SK-N-MC (cell line): Measurements from ENCODE around the gene PCBP3.

ENCODE experiments used
- DNase-seq: peaks from one replicate; pipeline ENCODE4 v3.0.0-alpha.2; 2011; ENCODE audit warnings: low read depth, low spot score
- H3K27ac ChIP-seq: fragments of 200-600 bp; sonication (generic); 2 replicates; pipeline ENCODE4 v1.5.1; 2016; ENCODE audit warnings: mixed run types
- H3K36me3 ChIP-seq: fragments of 200-600 bp; sonication (generic); 2 replicates; pipeline ENCODE4 v1.6.1; 2017; ENCODE audit warnings: antibody characterized with exemption, low read length, mixed read lengths; ENCODE audit not compliant: insufficient read depth
- H3K4me3 ChIP-seq: fragments of 200-600 bp; sonication (generic); 2 replicates; pipeline ENCODE4 v1.5.1; 2016
- H3K9ac ChIP-seq: fragments of 200-600 bp; sonication (generic); 2 replicates; pipeline ENCODE4 v1.8.0; 2017; ENCODE audit warnings: mixed run types, mixed read lengths; ENCODE audit not compliant: insufficient read length
- H3K9me3 ChIP-seq: fragments of 200-600 bp; sonication (generic); 2 replicates; pipeline ENCODE4 v1.6.1; 2017; ENCODE audit warnings: low read depth, mild to moderate bottlenecking, antibody characterized with exemption, low read length, moderate library complexity, mixed read lengths
- EZH2 ChIP-seq: fragments of 200-600 bp; sonication (generic); IDR thresholded peaks from one replicate; pipeline ENCODE4 v1.6.1; 2017; ENCODE audit warnings: antibody characterized with exemption
- FOXP2 ChIP-seq: optimal IDR thresholded peaks from 2 replicates; pipeline ENCODE3; 2011; ENCODE audit warnings: mild to moderate bottlenecking, moderate library complexity; ENCODE audit not compliant: insufficient read depth; ENCODE audit errors: extremely low read length, control extremely low read depth
- POLR2AphosphoS5 ChIP-seq: IDR thresholded peaks from 2 replicates; pipeline ENCODE4 v1.6.1; 2012; ENCODE audit warnings: mild to moderate bottlenecking, low read depth, low read length, borderline replicate concordance

PCBP3 gene

GRCh38 chr21:45965084-45965809 lies 321.7 kb downstream of the PCBP3 start:
- H3K4me3 ChIP-seq = no peak overlapping the region
- no peaks in the 10 kb centered on the region for H3K9me3 ChIP-seq
- H3K27ac ChIP-seq = no peak overlapping the region
- no peak overlapping the region for H3K9ac ChIP-seq
- DNase-seq = no peak
- H3K36me3 ChIP-seq = no peaks in the 10 kb centered on the region
- TF ChIP-seq POLR2AphosphoS5 = no peak
- TF ChIP-seq EZH2 = no peak
- no peak for TF ChIP-seq FOXP2

GRCh38 chr21:45966791-45967394 lies 323.4 kb downstream of the PCBP3 start:
- H3K36me3 ChIP-seq = no peaks in the 10 kb centered on the region
- no peaks in the 10 kb centered on the region for H3K9me3 ChIP-seq
- H3K9ac ChIP-seq = no peak overlapping the region
- no peak for DNase-seq
- no peak overlapping the region for H3K4me3 ChIP-seq
- no peak for TF ChIP-seq POLR2AphosphoS5
- no peak for TF ChIP-seq EZH2
- no peak for TF ChIP-seq FOXP2
- H3K27ac ChIP-seq = no peak overlapping the region

DNA sequence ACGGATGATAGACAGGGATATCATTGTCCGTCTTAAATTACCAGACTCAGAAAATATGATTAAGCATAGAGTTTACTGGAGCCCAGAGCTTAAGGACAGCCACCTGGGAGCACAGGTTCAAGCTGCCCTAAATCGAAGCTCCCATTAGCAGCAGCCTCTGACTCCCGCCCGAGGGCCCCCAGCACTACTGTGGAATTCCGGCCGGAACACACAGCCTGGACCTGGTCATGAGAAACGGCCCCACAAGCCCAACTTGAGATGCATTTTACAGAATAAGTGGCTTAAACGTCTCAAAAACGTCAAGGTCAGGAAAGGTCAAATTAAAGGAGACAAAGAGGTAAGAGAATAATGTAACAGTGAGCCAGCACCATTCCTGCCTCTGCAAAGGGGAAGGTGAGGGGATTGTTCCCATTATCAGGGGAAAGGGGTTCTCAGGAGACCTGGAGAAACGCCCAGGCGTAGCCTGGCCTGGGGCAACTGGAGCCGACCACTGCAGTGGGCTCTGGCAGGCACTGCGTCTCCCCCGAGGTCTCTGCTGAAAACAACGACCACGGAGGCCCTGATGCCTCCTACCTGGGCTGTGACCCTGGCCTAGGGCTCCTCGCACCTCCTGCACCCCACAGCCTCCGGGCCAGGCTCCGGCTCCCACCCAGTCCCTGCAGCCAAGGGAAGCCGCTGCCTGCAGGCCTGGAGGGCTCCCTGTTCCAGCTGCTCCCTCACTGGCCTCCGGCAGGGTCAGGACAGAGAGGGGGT lies 326.6 kb downstream of the PCBP3 start:
- no peak for DNase-seq
- Histone ChIP-seq H3K36me3 (no peaks in the 10 kb centered on the region), H3K9me3 (no peaks in the 10 kb centered on the region), H3K9ac (no peak overlapping the region), H3K4me3 (no peak overlapping the region), H3K27ac (no peak overlapping the region)
- no peak for TF ChIP-seq FOXP2
- no peak for TF ChIP-seq POLR2AphosphoS5
- TF ChIP-seq EZH2 = no peak

- no peak for TF ChIP-seq EZH2
- TF ChIP-seq POLR2AphosphoS5 = no peak
- TF ChIP-seq FOXP2 = no peak
- Histone ChIP-seq H3K9me3 (no peaks in the 10 kb centered on the region), H3K36me3 (no peaks in the 10 kb centered on the region), H3K4me3 (no peak overlapping the region; the same call in 1 of the 2 replicates), H3K9ac (no peak overlapping the region), H3K27ac (peak overlapping the region; percentile 55; the same call in 1 of the 2 replicates)
- no peak for DNase-seq
These were observed 327.4 kb downstream of the PCBP3 start for GRCh38 chr21:45970674-45971615.

DNA sequence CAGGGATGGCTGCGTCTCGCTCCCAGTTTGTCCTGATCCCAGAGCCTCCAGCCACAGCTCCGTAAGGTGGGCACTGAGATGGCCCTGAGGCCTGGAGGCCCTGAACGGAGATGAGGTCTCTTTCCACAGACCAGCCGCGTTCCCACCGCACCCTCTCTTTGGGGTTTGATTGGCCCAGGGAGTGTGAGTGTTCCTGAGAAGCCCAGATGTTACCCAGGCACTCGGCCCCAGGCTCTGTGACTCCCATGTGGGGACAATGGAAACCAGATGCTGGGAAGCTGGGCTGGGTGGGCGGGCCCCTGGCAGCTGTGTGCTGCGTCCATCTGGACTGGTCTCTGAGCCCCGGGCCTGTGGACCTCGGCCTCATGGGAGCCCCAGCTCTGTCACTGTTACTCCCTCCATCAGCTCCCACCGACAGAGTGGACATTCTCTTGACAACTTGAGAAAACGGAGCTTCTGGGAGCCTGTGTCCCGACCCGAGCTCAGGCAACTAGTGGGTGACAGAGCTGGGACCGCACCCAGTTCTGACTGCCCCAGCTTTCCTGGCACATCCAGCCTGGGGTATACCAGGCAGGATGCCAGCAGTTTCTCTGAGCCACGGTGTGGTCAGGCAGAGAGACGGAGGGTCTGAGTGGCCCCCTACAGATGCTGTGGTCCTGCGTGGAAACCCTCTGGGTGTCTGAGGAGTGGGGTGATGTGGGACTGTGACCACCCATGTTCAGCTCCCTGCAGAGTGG lies 328.3 kb downstream of the PCBP3 start:
- Histone ChIP-seq H3K9me3 (no peaks in the 10 kb centered on the region), H3K4me3 (peak overlapping the region; percentile 82), H3K9ac (peak overlapping the region; percentile 29), H3K27ac (peak overlapping the region; percentile 95), H3K36me3 (no peaks in the 10 kb centered on the region)
- TF ChIP-seq FOXP2 = no peak
- TF ChIP-seq POLR2AphosphoS5 = no peak
- TF ChIP-seq EZH2 = no peak
- no peak for DNase-seq

DNA sequence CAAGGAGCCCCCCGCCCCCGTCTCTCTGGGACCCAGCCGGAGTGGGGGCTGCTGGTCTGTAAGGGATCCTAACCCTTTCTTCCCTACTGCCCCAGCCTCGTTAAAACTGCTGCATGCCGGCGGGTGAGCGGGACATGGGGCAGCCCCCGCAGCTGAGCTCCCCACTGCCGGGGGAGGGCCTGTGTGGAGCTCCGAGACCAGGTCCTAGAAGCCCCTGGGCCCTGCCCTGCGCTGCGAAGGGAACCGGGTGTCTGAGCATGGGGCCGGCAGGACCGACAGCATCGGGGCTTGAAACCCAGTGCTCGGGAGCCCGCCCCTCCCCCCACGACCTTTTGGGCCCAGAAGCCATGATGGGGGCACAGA lies 328.8 kb downstream of the PCBP3 start:
- H3K9ac ChIP-seq = peak overlapping the region; percentile 29
- H3K36me3 ChIP-seq = no peaks in the 10 kb centered on the region
- H3K27ac ChIP-seq = peak overlapping the region; percentile 95
- peak overlapping the region; percentile 82 for H3K4me3 ChIP-seq
- TF ChIP-seq POLR2AphosphoS5 = no peak
- no peak for TF ChIP-seq FOXP2
- no peak for TF ChIP-seq EZH2
- no peak for DNase-seq
- H3K9me3 ChIP-seq = no peaks in the 10 kb centered on the region

- Histone ChIP-seq H3K27ac (peak overlapping the region; percentile 95), H3K4me3 (peak overlapping the region; percentile 82), H3K9ac (peak overlapping the region; percentile 77), H3K9me3 (no peaks in the 10 kb centered on the region), H3K36me3 (no peaks in the 10 kb centered on the region)
- TF ChIP-seq FOXP2 (no peak), EZH2 (no peak), POLR2AphosphoS5 (no peak; the same call in 1 of the 2 replicates)
- no peak for DNase-seq
These were observed 329.4 kb downstream of the PCBP3 start for GRCh38 chr21:45972716-45973474.
